Heart left ventricle (tissue), 13 donors: ENCODE measurements around the gene ERAS.

Source experiments
- POLR2A ChIP-seq, 2 donors: fragments of 450-650 bp; IDR thresholded peaks; one replicate each; pipeline ENCODE4 v1.6.1; 2017; ENCODE audit warnings: antibody characterized with exemption in 2 of 2, mild to moderate bottlenecking in 2 of 2, moderate library complexity in 2 of 2
- TF ChIP-seq, protein P1 (sequence below), 12 donors: fragments of 200-600 bp; sonication (generic) in 4 of 12; IDR thresholded peaks; one replicate each; pipeline versions ENCODE4 v1.5.0 to v1.8.0; 2018 to 2022; ENCODE audit warnings: antibody characterized with exemption in 12 of 12, mild to moderate bottlenecking in 5 of 12
- donor health status: ischemic (EF 13 %, LVEDD 7.1; RV severe dilation, severe dysfunction).
- donor health status: DM: no; HTN: yes; CAD: no.
- donor health status: DM: no; HTN: no; CAD: no.
- donor health status: ischemic (EF 25% LVEDD 6.9; RV normal size, moderate dysfunction).
- donor health status: ischemic (EF 25% LVEDD 5.7; RV mildly dilated, moderate dysfunction).
- donor health status: ischemic (EF 35%, LVEDD 5.7; RV mildly dilated, moderate dysfunction).
- donor health status: nonischemic (EF 11% LVEDD 7.7; RV severe dilation, severe dysfunction).
- donor health status: DM: yes; HTN: yes; CAD: no.
- donor health status: PGD.
- donor health status: ischemic (EF 29% LVEDD 5.4; RV normal size, mild dysfunction).
- donor health status: nonischemic (EF 23%, LVEDD 6.1; RV moderate dilation, normal function).

DNA sequence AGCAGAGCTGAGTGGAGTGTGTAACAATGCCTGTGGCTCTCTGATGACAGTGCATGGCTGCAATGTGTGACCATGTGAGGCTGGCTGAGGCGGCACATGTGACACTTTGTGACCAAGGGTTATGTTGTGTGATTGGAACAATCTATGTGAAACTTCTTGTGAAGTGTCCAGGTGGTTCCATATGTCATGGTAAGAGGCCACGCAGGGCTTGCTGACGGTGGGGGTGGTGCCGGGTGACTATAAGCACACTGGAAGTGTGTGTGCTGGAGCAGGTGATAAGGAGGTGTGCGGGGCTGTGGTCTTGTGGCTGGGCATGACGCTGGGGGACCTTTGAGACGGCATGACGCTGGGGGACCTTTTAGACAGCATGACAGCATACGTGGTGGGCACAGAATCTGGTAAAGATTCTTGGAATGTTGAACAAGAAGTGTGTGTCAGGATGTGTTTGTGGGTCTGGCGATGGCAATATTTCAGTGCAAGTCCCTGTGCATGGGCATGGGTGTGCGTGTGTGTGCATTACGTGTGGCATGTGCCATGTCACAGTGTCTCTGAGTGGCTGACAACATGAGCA, 31.9 kb upstream of the ERAS start:
- TF ChIP-seq POLR2A (IDR thresholded peaks at IDR 0.05): no peak
- TF ChIP-seq, protein P1, sequence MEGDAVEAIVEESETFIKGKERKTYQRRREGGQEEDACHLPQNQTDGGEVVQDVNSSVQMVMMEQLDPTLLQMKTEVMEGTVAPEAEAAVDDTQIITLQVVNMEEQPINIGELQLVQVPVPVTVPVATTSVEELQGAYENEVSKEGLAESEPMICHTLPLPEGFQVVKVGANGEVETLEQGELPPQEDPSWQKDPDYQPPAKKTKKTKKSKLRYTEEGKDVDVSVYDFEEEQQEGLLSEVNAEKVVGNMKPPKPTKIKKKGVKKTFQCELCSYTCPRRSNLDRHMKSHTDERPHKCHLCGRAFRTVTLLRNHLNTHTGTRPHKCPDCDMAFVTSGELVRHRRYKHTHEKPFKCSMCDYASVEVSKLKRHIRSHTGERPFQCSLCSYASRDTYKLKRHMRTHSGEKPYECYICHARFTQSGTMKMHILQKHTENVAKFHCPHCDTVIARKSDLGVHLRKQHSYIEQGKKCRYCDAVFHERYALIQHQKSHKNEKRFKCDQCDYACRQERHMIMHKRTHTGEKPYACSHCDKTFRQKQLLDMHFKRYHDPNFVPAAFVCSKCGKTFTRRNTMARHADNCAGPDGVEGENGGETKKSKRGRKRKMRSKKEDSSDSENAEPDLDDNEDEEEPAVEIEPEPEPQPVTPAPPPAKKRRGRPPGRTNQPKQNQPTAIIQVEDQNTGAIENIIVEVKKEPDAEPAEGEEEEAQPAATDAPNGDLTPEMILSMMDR (IDR thresholded peaks at IDR 0.05): no peak
